HepG2 (cell line): ENCODE results near the gene FAR1. TPM values are rescaled to one million over a fixed set of nuclear protein-coding genes. Genes with fewer than 3 reads are reported as not detected.

Experiments
- ATAC-seq: fragments of 200-7000 bp; cut with Tn5 transposase; 3 replicates; pipeline ENCODE4 v1.9.1; 2020; ENCODE audit warnings: mild to moderate bottlenecking, moderate library complexity
- BruUV-seq: library from RNA; stranded (reverse); fragments of 400-500 nt; replicated peaks from 2 replicates; lab custom pipeline; 2021; lab: Mats Ljungman, UMichigan
- CTCF ChIA-PET: fragments of 300-600 bp; formaldehyde crosslinking; extraction: SDS; loops from one replicate; lab custom pipeline; 2021; ENCODE audit warnings: low total read pairs, inconsistent platforms, low intra/inter-chr PET ratio; lab: Yijun Ruan, JAX
- POLR2A ChIA-PET: fragments of 350-600 bp; sonication (Branson Sonifier 250); formaldehyde crosslinking; loops from one replicate; lab custom pipeline; 2020; ENCODE audit warnings: antibody characterized with exemption, inconsistent platforms; lab: Yijun Ruan, JAX
- DNase-seq: peaks from one replicate; pipeline ENCODE4 v3.0.0-alpha.2; 2015; ENCODE audit warnings: low spot score
- FAIRE-seq: peaks from 3 replicates; lab custom pipeline; 2011; peaks lifted over from hg19 to GRCh38; lab: Jason Lieb, UNC
- H2AFZ ChIP-seq: one replicate; pipeline ENCODE4 v1.6.1; 2011; ENCODE audit warnings: low read length, inconsistent platforms
- H3K27ac ChIP-seq: fragments of 300-600 bp; 3 replicates; pipeline ENCODE4 v1.8.0; 2011; ENCODE audit warnings: mixed run types, mild to moderate bottlenecking, mixed read lengths, low read length, inconsistent platforms; ENCODE audit not compliant: insufficient read depth; ENCODE audit errors: extremely low read length
- H3K27me3 ChIP-seq, 2 experiments: fragments of 200-600 bp in 1 of 2; 2 replicates in 1 of 2; 3 replicates in 1 of 2; pipeline versions ENCODE4 v1.6.0 to v1.8.0; 2011; ENCODE audit warnings: low read length in 2 of 2, mild to moderate bottlenecking in 2 of 2, moderate library complexity in 2 of 2, inconsistent platforms in 1 of 2; ENCODE audit not compliant: insufficient read depth in 2 of 2, control insufficient read depth in 1 of 2
- H3K36me3 ChIP-seq, 2 experiments: fragments of 200-600 bp in 1 of 2; replicated peaks in 1 of 2; 2 replicates in 1 of 2; 3 replicates in 1 of 2; pipeline versions ENCODE4 v1.5.1 to v1.8.0; 2011; ENCODE audit warnings: low read length in 2 of 2, inconsistent platforms in 1 of 2; ENCODE audit not compliant: insufficient read depth in 2 of 2, control insufficient read depth in 1 of 2
- H3K4me1 ChIP-seq: 2 replicates; pipeline ENCODE4 v1.5.1; 2012; ENCODE audit warnings: low read length, inconsistent platforms; ENCODE audit not compliant: insufficient read depth
- H3K4me2 ChIP-seq: 2 replicates; pipeline ENCODE4 v1.6.0; 2011; ENCODE audit warnings: low read depth, low read length, inconsistent platforms
- H3K4me3 ChIP-seq, 3 experiments: fragments of 200-600 bp in 1 of 3; sonication (generic), shearing (Covaris generic) in 1 of 3; replicated peaks in 1 of 3; 2 replicates each; pipeline ENCODE4 v1.5.1; 2011 to 2016; ENCODE audit warnings: low read length in 3 of 3, inconsistent platforms in 2 of 3, low read depth in 2 of 3, mild to moderate bottlenecking in 2 of 3, control low read depth in 1 of 3, mixed read lengths in 1 of 3; ENCODE audit not compliant: insufficient read depth in 1 of 3
- H3K79me2 ChIP-seq: one replicate; pipeline ENCODE4 v1.6.1; 2011; ENCODE audit warnings: low read length, inconsistent platforms; ENCODE audit not compliant: insufficient read depth
- H3K9ac ChIP-seq: 2 replicates; pipeline ENCODE4 v1.6.0; 2011; ENCODE audit warnings: mild to moderate bottlenecking, low read depth, low read length, inconsistent platforms; ENCODE audit not compliant: insufficient read depth
- H3K9me3 ChIP-seq: 2 replicates; pipeline ENCODE4 v1.5.1; 2012; ENCODE audit warnings: mild to moderate bottlenecking, low read length
- H4K20me1 ChIP-seq: 2 replicates; pipeline ENCODE4 v1.6.0; 2011; ENCODE audit warnings: inconsistent platforms, mild to moderate bottlenecking, low read length, moderate library complexity; ENCODE audit not compliant: insufficient read depth
- CHD4 ChIP-seq: fragments of 200-600 bp; sonication (generic); IDR thresholded peaks from 2 replicates; pipeline ENCODE4 v1.7.0; 2017; ENCODE audit warnings: mild to moderate bottlenecking, low read length, borderline replicate concordance
- FOXK2 ChIP-seq: fragments of 450-650 bp; IDR thresholded peaks from 2 replicates; pipeline ENCODE4 v1.6.1; 2016
- MBNL3 ChIP-seq: fragments of 250-450 bp; sonication (Bioruptor Pico); conservative IDR thresholded peaks from 2 replicates; pipeline ENCODE4 v1.8.0; 2022; ENCODE audit warnings: mild to moderate bottlenecking, inconsistent platforms
- RXRA ChIP-seq: sonication (generic); formaldehyde crosslinking; IDR thresholded peaks from 2 replicates; pipeline ENCODE4 v1.5.1; 2020; ENCODE audit warnings: missing genetic modification reagents
- SIN3B ChIP-seq: fragments of 150-350 bp; IDR thresholded peaks from 2 replicates; pipeline ENCODE4 v1.6.1; 2014; ENCODE audit warnings: low read length
- SMAD3 ChIP-seq: sonication (generic); formaldehyde crosslinking; IDR thresholded peaks from 2 replicates; pipeline ENCODE4 v1.4.0; 2020; ENCODE audit warnings: missing genetic modification reagents
- THAP11 ChIP-seq: IDR thresholded peaks from 2 replicates; pipeline ENCODE4 v1.6.1; 2016; ENCODE audit warnings: missing biosample characterization, missing genetic modification reagents
- ZBTB20 ChIP-seq: sonication (generic); formaldehyde crosslinking; IDR thresholded peaks from 2 replicates; pipeline ENCODE4 v1.8.1; 2023; ENCODE audit warnings: missing genetic modification reagents, low read depth, mild to moderate bottlenecking, borderline replicate concordance
- ZBTB8A ChIP-seq: sonication (generic); formaldehyde crosslinking; IDR thresholded peaks from 2 replicates; pipeline ENCODE4 v1.4.0; 2020; ENCODE audit warnings: mild to moderate bottlenecking, low read depth, missing genetic modification reagents, borderline replicate concordance
- ZNF672 ChIP-seq: sonication (generic); formaldehyde crosslinking; IDR thresholded peaks from 2 replicates; pipeline ENCODE4 v1.8.1; 2022; ENCODE audit warnings: missing genetic modification reagents
- WGBS: methylation state at CpG from one replicate; pipeline ENCODE4 v1.1.6; 2017; ENCODE audit warnings: low lambda C conversion rate; 5-methylcytosine and 5-hydroxymethylcytosine counted together
- in situ Hi-C: cut with HindIII; loops from 2 replicates; pipeline ENCODE4 v1.10.0; 2017; ENCODE audit warnings: low pct_unique_long_range_greater_than_20kb; ENCODE audit not compliant: extremely low pct_ligation_motif_present
- intact Hi-C: fragments of 100-400 bp; cut with micrococcal nuclease; formaldehyde crosslinking; loops from one replicate; pipeline ENCODE4 v1.10.0; 2022; ENCODE audit not compliant: unreplicated experiment
- polyA plus RNA-seq, 8 experiments: library from polyadenylated mRNA; depleted of rRNA in 3 of 8; stranded (reverse) in 7 of 8; unstranded in 1 of 8; fragments of >200 nt; fragmentation: Illumina TruSeq in 4 of 8; extraction: Trizol in 4 of 8; gene quantifications; 2 replicates each; pipeline versions ENCODE4 v1.2.1 to v1.2.3, GENCODE V29; 2011 to 2016; ENCODE audit warnings: low read depth in 4 of 8, missing spikeins in 1 of 8, mixed read lengths in 1 of 8; ENCODE audit not compliant: insufficient read depth in 1 of 8
- total RNA-seq, 5 experiments: library from RNA; depleted of rRNA; stranded (reverse); fragments of >200 nt; fragmentation: Illumina TruSeq; extraction: Trizol; gene quantifications; 2 replicates each; pipeline ENCODE4 v1.2.3, GENCODE V29; 2016; ENCODE audit warnings: low read depth in 1 of 5
- TF ChIP-seq, protein P1 (sequence below): sonication (generic); formaldehyde crosslinking; IDR thresholded peaks from 2 replicates; pipeline ENCODE4 v1.4.0; 2020; ENCODE audit warnings: missing genetic modification reagents
- TF ChIP-seq, protein P2 (sequence below): sonication (generic); formaldehyde crosslinking; IDR thresholded peaks from 2 replicates; pipeline ENCODE4 v1.5.0; 2020; ENCODE audit warnings: missing genetic modification reagents
- TF ChIP-seq, protein P3 (sequence below): sonication (generic); formaldehyde crosslinking; IDR thresholded peaks from 2 replicates; pipeline ENCODE4 v1.8.1; 2023; ENCODE audit warnings: mild to moderate bottlenecking, inconsistent platforms, moderate library complexity, missing genetic modification reagents, borderline replicate concordance
- TF ChIP-seq, protein P4 (sequence below): sonication (generic); formaldehyde crosslinking; IDR thresholded peaks from 2 replicates; pipeline ENCODE4 v1.5.0; 2020; ENCODE audit warnings: missing genetic modification reagents, mild to moderate bottlenecking, borderline replicate concordance

FAR1 gene
- total and polyA plus RNA-seq, 2 of the 13 experiments (the other 11 are each of a cell fraction or from before 2014, with no cell fraction given): 0.40 to 0.95 TPM

DNA sequence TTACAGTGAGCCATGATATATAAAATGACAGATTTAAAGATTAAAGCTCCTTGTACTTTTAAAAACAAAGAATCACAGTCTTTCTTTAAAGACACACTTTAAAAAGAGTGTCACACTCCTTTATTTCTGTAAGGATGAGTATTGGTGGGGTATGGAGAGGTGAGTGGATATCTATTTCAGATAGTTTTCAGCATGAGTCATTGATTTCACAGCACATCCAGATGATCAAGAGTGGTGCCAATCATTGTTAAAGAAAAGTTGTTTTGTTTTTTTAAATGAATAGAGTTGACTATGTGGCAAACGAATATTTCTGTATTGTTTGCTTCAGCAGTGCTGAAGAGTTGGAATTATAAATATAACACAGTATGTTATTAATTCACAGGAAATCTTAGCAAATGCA is 52.5 kb downstream of the FAR1 start:
- 0% methylated on average over 1 of the region's 1 CpG for WGBS

DNA sequence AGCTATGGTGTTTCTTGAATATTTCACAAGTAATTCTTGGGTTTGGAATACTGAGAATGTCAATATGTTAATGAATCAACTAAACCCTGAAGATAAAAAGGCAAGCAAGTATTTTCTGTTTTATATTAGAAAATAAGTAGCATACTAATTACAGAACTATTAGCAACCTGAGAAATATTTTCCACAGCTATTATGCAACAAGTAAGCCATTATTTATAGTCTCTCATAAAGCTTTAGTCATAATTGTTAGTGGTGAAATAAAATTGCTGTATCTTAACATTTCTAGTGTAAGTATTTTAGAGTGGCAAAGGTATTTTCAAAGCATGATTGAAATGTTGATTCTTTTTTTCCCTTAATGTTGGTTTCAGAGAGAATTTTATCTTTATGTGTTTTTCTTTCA is 53.3 kb downstream of the FAR1 start:
- Histone ChIP-seq H3K79me2 (no peaks in the 10 kb centered on the region), H3K9ac (no peak overlapping the region), H2AFZ (no peak overlapping the region), H3K4me3 (no peak overlapping the region), H3K36me3 (no peaks in the 10 kb centered on the region), H3K27me3 (no peaks in the 10 kb centered on the region), H3K9me3 (no peaks in the 10 kb centered on the region), H3K4me2 (no peak overlapping the region), H3K4me1 (no peaks in the 10 kb centered on the region), H4K20me1 (no peaks in the 10 kb centered on the region), H3K27ac (no peak overlapping the region)
- CTCF ChIA-PET: no interaction called here
- ATAC-seq: no peak
- POLR2A ChIA-PET: no interaction called here
- intact Hi-C loops: no loop called here
- in situ Hi-C loops: no loop called here
- no peak for DNase-seq
- no TSS peak for BruUV-seq
- FAIRE-seq: no peak
- TF ChIP-seq, protein P1, sequence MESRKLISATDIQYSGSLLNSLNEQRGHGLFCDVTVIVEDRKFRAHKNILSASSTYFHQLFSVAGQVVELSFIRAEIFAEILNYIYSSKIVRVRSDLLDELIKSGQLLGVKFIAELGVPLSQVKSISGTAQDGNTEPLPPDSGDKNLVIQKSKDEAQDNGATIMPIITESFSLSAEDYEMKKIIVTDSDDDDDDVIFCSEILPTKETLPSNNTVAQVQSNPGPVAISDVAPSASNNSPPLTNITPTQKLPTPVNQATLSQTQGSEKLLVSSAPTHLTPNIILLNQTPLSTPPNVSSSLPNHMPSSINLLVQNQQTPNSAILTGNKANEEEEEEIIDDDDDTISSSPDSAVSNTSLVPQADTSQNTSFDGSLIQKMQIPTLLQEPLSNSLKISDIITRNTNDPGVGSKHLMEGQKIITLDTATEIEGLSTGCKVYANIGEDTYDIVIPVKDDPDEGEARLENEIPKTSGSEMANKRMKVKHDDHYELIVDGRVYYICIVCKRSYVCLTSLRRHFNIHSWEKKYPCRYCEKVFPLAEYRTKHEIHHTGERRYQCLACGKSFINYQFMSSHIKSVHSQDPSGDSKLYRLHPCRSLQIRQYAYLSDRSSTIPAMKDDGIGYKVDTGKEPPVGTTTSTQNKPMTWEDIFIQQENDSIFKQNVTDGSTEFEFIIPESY: no peak
- TF ChIP-seq SMAD3 (CRISPR knock-in tag) (no peak), ZBTB20 (no peak), FOXK2 (no peak), ZNF672 (CRISPR knock-in tag) (no peak), SIN3B (no peak)
- TF ChIP-seq, protein P2, sequence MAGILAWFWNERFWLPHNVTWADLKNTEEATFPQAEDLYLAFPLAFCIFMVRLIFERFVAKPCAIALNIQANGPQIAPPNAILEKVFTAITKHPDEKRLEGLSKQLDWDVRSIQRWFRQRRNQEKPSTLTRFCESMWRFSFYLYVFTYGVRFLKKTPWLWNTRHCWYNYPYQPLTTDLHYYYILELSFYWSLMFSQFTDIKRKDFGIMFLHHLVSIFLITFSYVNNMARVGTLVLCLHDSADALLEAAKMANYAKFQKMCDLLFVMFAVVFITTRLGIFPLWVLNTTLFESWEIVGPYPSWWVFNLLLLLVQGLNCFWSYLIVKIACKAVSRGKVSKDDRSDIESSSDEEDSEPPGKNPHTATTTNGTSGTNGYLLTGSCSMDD (CRISPR knock-in tag): no peak

More for the DNA sequence above, 52.5 kb downstream of the FAR1 start:
- H3K4me3 ChIP-seq: no peak overlapping the region
- in situ Hi-C loops (no loop called here), intact Hi-C loops (no loop called here)
- no peaks in the 10 kb centered on the region for H4K20me1 ChIP-seq
- no peaks in the 10 kb centered on the region for H3K9me3 ChIP-seq
- no peak for TF ChIP-seq ZBTB8A
- TF ChIP-seq CHD4: no peak
- TF ChIP-seq, protein P3, sequence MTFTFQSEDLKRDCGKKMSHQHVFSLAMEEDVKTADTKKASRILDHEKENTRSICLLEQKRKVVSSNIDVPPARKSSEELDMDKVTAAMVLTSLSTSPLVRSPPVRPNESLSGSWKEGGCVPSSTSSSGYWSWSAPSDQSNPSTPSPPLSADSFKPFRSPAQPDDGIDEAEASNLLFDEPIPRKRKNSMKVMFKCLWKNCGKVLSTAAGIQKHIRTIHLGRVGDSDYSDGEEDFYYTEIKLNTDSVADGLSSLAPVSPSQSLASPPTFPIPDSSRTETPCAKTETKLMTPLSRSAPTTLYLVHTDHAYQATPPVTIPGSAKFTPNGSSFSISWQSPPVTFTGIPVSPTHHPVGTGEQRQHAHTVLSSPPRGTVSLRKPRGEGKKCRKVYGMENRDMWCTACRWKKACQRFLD (CRISPR knock-in tag): no peak
- no peak for TF ChIP-seq MBNL3
- TF ChIP-seq, protein P4, sequence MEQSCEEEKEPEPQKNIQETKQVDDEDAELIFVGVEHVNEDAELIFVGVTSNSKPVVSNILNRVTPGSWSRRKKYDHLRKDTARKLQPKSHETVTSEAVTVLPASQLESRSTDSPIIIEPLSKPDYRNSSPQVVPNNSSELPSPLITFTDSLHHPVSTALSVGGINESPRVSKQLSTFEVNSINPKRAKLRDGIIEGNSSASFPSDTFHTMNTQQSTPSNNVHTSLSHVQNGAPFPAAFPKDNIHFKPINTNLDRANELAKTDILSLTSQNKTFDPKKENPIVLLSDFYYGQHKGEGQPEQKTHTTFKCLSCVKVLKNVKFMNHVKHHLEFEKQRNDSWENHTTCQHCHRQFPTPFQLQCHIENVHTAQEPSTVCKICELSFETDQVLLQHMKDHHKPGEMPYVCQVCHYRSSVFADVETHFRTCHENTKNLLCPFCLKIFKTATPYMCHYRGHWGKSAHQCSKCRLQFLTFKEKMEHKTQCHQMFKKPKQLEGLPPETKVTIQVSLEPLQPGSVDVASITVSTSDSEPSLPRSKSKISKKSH (CRISPR knock-in tag): no peak
- no peak for TF ChIP-seq RXRA (CRISPR knock-in tag)
- no peak for TF ChIP-seq THAP11 (CRISPR knock-in tag)
- H3K4me2 ChIP-seq: no peak overlapping the region
- no peak for ATAC-seq
- no peaks in the 10 kb centered on the region for H3K4me1 ChIP-seq
- no peak for DNase-seq
- no peaks in the 10 kb centered on the region for H3K79me2 ChIP-seq
- ChIA-PET CTCF (no interaction called here), POLR2A (no interaction called here)
- no peak overlapping the region for H3K27ac ChIP-seq
- BruUV-seq: no TSS peak
- no peaks in the 10 kb centered on the region for H3K36me3 ChIP-seq
- H2AFZ ChIP-seq: no peak overlapping the region
- FAIRE-seq: no peak
- H3K9ac ChIP-seq: no peak overlapping the region
- no peaks in the 10 kb centered on the region for H3K27me3 ChIP-seq
